GM12892 (cell line): Measurements from ENCODE around the gene MAP4K3.

Experiments used
- POLR2A ChIP-seq: IDR thresholded peaks from 2 replicates; pipeline ENCODE4 v1.6.1; 2011; ENCODE audit warnings: low read depth, low read length, control low read depth
- POLR2AphosphoS5 ChIP-seq: IDR thresholded peaks from 2 replicates; pipeline ENCODE4 v1.6.1; 2011; ENCODE audit warnings: low read depth, low read length, control low read depth
- TAF1 ChIP-seq: IDR thresholded peaks from 2 replicates; pipeline ENCODE4 v1.6.1; 2011; ENCODE audit warnings: low read depth, mild to moderate bottlenecking, control low read depth, low read length, borderline replicate concordance

GRCh38 chr2:39452396-39452795, 15.3 kb upstream of the MAP4K3 start:
- TF ChIP-seq POLR2AphosphoS5: no peak
- TF ChIP-seq POLR2A: no peak
- TF ChIP-seq TAF1: no peak
